ENCODE data around the gene RBM15B.

RBM15B gene

GRCh38 chr3:51392355-51393133 lies 1.5 kb downstream of the RBM15B start:
- TF ChIP-seq CTCF (conservative IDR thresholded peaks at IDR 0.05; ENCODE audit: low read depth, low read length): no peak
- no peak for DNase-seq (ENCODE audit: low read depth)
- peak overlapping the region; percentile 71 for H3K4me3 ChIP-seq (ENCODE audit: low read depth, low read length)

GRCh38 chr3:51393134-51393495 lies 2.0 kb downstream of the RBM15B start:
- no peak overlapping the region for H3K4me3 ChIP-seq (ENCODE audit: low read depth, low read length)
- TF ChIP-seq CTCF (conservative IDR thresholded peaks at IDR 0.05; ENCODE audit: low read depth, low read length): no peak
- DNase-seq (ENCODE audit: low read depth): no peak

GRCh38 chr3:51393564-51393963 lies 2.5 kb downstream of the RBM15B start:
- H3K4me3 ChIP-seq (ENCODE audit: low read depth, low read length): no peak overlapping the region
- TF ChIP-seq CTCF (conservative IDR thresholded peaks at IDR 0.05; ENCODE audit: low read depth, low read length): no peak

GRCh38 chr3:51394541-51394940 lies 3.5 kb downstream of the RBM15B start:
- no peak for DNase-seq (ENCODE audit: low read depth)
- no peak overlapping the region for H3K4me3 ChIP-seq (ENCODE audit: low read depth, low read length)
- no peak for TF ChIP-seq CTCF (conservative IDR thresholded peaks at IDR 0.05; ENCODE audit: low read depth, low read length)

More at GRCh38 chr3:51393564-51393963, 2.5 kb downstream of the RBM15B start:
- DNase-seq (ENCODE audit: low read depth): no peak

- no peak for TF ChIP-seq CTCF (conservative IDR thresholded peaks at IDR 0.05; ENCODE audit: low read depth, low read length)
- no peak for DNase-seq (ENCODE audit: low read depth)
- H3K4me3 ChIP-seq (ENCODE audit: low read depth, low read length): no peak overlapping the region
These were observed 4.6 kb downstream of the RBM15B start for GRCh38 chr3:51395493-51396213.

GRCh38 chr3:51396401-51396800 lies 5.3 kb downstream of the RBM15B start:
- no peak for DNase-seq (ENCODE audit: low read depth)
- H3K4me3 ChIP-seq (ENCODE audit: low read depth, low read length): no peak overlapping the region
- TF ChIP-seq CTCF (conservative IDR thresholded peaks at IDR 0.05; ENCODE audit: low read depth, low read length): no peak
